Adrenal gland (tissue), 5 donors: ENCODE results near the gene CARD9.

Experiments
- POLR2A ChIP-seq, 2 donors: fragments of 450-650 bp; IDR thresholded peaks; one replicate each; pipeline ENCODE4 v1.6.1; 2017; ENCODE audit warnings: antibody characterized with exemption in 2 of 2, mild to moderate bottlenecking in 2 of 2, moderate library complexity in 1 of 2
- TF ChIP-seq, protein P1 (sequence below), 6 experiments: fragments of 450-650 bp in 4 of 6; fragments of 200-600 bp in 2 of 6; sonication (generic) in 1 of 6; IDR thresholded peaks; 1 replicate in 5 of 6; 2 replicates in 1 of 6; pipeline versions ENCODE4 v1.5.1 to v1.8.0; 2016 to 2021; ENCODE audit warnings: antibody characterized with exemption in 6 of 6, mild to moderate bottlenecking in 2 of 6, moderate library complexity in 1 of 6
- donor health status: DM: no; HTN: no; CAD: no.

DNA sequence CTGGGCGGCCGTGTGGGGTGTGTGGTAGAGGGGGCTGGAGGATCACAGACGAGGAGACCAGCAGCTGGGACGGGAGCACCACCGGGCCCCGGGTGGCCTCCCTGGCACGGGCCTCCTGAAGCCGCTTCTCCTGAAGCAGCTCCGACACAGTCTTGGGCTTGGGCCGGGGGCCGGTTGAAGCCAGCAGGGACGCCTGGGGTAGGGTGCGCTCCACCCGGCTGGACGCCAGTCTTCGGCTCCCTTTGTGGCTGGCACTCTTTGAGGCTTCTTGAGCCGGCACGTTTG lies 5.5 kb upstream of the CARD9 start:
- TF ChIP-seq POLR2A (IDR thresholded peaks at IDR 0.05), result no peak
- TF ChIP-seq, protein P1, sequence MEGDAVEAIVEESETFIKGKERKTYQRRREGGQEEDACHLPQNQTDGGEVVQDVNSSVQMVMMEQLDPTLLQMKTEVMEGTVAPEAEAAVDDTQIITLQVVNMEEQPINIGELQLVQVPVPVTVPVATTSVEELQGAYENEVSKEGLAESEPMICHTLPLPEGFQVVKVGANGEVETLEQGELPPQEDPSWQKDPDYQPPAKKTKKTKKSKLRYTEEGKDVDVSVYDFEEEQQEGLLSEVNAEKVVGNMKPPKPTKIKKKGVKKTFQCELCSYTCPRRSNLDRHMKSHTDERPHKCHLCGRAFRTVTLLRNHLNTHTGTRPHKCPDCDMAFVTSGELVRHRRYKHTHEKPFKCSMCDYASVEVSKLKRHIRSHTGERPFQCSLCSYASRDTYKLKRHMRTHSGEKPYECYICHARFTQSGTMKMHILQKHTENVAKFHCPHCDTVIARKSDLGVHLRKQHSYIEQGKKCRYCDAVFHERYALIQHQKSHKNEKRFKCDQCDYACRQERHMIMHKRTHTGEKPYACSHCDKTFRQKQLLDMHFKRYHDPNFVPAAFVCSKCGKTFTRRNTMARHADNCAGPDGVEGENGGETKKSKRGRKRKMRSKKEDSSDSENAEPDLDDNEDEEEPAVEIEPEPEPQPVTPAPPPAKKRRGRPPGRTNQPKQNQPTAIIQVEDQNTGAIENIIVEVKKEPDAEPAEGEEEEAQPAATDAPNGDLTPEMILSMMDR (IDR thresholded peaks at IDR 0.05), result no peak
